GM19463 (cell line): Measurements from ENCODE around the gene BTBD1.
"Not testable (repeated sequence)": the region's sequence is repeated elsewhere in the genome, so short reads cannot be mapped to it uniquely, and the experiment has no call there.

ENCODE experiments used
- ATAC-seq: cut with Tn5 transposase; IDR thresholded peaks from one replicate; pipeline ENCODE4 v1.9.1; 2021; ENCODE audit warnings: mild to moderate bottlenecking, moderate library complexity; ENCODE audit not compliant: unreplicated experiment

The BTBD1 gene

DNA sequence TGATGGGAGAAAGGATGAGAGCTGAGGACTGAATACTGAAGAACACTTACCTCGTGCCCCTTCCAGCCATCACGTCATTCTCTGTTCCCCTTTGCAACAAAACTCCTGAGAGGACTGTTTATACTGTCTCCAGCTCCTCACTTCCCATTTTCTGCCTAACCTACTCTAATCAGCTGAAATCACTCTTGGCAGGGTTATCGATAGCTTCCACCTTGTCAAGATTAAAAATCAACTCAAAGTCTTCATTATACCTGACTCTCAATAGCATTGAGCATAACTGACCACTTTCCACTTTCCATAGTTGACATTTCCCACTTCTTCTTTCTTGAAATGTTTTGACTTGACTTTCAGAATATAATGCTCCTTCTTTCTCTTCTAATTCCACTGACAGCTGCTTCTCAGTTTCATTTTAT lies 4.3 kb downstream of the BTBD1 start:
- ATAC-seq: no peak

DNA sequence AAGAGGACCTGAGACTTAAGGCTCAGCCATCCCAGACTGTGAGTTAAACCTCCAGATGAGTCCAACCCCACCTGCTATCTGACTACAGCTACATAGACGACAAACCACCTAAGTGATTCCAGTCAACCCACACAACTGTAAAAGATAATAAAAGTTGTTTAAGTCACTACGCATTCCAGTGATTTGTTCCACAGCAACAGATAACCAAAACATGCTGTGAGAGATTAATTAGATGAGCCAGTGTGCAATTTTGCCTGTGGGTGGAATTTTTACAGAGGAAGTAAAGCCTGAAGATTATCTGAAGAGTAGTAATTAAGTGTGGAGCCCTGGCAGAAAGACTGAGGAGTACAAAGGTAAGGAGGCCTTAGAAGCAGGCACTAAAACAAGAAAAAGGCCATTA lies 5.4 kb downstream of the BTBD1 start:
- no peak for ATAC-seq

DNA sequence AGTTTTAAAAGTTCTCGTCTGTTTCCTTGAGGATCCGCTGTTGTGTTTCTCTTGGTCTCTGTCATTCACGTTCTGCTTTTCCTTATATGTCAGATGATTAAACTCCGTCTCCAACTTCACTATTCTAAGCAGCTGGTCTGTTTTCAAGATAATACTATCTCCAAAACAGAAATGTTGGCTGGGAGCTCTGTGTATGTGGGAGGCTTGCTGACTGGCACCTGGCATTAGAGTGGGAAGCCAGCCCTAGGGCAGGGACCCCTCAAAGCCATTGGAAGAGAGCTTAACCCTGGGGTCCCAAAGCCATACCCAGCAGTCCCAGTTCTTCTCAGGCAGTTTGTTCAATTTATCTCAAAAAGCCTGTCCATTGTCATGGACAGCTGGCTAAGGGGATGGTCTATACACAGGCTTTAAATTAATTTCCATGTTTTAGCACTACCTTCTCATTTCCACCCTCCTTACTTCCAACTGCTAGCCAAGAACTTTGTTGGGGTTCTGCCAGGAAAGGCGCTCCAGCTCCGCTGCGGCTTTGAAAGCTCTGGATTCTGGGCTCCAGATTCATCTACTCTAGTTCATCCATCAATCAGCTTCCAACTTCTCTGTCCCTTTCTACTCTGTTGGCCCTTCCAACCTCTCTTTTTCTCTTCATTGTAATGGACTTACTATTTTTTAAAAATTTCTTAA lies 9.2 kb downstream of the BTBD1 start:
- no peak for ATAC-seq

GRCh38 chr15:83057002-83057401 lies 10.1 kb downstream of the BTBD1 start:
- ATAC-seq: no peak

GRCh38 chr15:83053151-83053550 lies 13.9 kb downstream of the BTBD1 start:
- no peak for ATAC-seq

DNA sequence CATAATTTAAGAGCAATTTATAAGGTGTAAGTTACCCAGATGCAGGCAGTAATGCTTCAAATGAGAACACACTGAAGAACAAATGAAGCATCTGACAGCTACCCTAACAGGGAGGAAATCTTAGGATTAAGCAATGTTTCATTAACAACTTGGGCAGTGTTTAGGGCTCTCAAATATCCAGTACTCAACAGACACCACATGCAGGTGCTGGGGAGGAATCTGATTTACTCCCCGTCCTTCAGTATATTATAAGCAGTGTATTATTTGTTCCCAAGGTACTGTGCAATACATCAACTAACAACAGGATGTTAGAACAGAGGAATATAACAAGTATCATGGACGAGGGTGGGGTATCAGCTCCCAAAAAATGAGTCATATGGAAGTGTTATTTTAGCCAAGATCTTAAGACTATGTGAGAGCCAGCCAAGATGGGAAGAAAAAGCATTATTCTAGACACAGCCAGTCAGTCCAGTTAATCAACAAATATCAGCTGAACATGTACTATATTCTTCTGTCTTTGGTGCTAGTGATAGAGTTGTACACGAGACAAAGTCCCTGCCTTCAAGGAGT lies 20.4 kb downstream of the BTBD1 start:
- no peak for ATAC-seq

- ATAC-seq: no peak
Measured at GRCh38 chr15:83044156-83044555, 22.9 kb downstream of the BTBD1 start.

DNA sequence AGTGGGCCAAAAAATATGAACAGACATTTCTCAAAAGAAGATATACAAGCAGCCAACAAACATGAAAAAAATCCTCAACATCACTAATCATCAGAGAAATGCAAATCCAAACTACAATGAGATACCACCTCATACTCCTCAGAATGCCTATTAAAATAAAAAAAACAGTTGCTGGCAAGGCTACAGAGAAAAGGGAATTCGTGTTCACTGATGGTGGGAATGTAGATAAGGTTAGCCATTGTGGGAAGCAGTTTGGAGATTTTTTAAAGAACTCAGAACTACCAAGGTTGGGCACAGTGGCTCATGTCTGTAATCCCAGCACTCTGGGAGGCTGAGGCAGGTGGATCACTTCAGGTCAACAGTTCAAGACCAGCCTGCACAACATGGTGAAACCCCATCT lies 27.8 kb downstream of the BTBD1 start:
- ATAC-seq: no peak

GRCh38 chr15:83036253-83036652 lies 30.8 kb downstream of the BTBD1 start:
- no peak for ATAC-seq

DNA sequence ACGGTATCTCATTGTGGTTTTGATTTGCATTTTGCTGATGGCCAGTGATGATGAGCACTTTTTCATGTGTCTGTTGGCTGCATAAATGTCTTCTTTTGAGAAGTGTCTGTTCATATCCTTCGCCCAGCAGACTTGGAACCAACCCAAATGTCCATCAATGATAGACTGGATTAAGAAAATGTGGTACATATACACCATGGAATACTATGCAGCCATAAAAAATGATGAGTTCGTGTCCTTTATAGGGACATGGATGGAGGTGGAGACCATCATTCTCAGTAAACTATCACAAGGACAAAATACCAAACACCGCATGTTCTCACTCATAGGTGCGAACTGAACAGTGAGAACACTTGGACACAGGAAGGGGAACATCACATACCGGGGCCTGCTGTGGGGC lies 35.8 kb downstream of the BTBD1 start:
- ATAC-seq: not testable (repeated sequence)

DNA sequence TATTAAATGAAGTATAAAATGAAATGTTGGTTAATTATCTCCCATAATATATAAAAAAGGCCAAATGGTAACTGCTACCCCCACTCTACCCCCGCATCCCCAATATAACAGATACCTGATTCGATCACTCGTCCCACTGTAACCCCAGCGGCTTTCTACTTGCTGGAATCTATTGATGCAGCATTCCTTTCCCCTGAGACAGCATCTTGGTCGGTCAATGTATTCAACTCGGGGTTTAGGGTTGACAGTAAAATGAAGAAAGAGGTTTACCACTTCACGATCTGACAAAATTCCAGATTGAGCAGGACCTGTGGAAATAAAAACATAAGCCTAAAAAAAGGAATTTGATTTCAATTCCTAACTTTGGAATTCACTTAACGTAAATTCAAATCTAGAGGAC lies 37.0 kb downstream of the BTBD1 start:
- no peak for ATAC-seq

DNA sequence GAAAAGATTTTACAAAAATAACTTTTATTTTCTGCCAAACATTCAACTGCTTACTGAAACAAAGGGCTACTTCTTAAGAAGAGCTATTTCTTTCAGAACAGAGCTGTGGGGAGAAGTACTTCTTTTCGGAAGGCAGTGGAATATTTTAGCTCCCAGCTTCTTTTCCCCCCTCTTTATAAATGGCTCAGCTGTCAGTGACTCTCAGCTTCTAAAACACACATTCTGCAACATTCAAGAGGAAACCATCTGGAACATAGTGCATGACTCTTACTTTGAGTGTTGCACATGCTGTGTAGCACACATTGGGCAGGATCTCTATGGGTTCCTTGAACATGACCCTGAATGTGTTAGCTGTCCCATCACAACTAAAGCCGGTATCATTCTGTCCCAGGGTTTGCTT lies 48.6 kb downstream of the BTBD1 start:
- ATAC-seq: no peak

- no peak for ATAC-seq
Measured at GRCh38 chr15:83016906-83017305, 50.1 kb downstream of the BTBD1 start.

DNA sequence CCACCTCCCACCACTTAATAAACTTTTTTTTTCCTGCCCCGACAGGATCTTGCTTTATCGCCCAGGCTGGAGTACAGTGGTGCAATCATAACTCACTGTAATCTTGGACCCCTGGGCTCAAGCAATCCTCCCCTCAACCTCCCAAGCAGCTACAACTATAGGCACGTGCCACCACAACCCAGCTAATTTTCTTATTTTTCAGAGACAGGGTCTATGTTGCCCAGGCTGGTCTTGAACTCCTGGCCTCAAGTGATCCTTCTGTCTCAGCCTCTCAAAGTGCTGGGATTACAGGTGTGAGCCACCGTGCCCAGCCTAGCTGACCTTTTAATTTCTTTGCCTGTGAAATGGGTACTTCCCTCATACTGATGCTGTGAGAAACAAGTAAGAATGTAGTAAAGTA lies 51.7 kb downstream of the BTBD1 start:
- ATAC-seq: no peak

GRCh38 chr15:83014205-83014653 lies 52.8 kb downstream of the BTBD1 start:
- no peak for ATAC-seq

DNA sequence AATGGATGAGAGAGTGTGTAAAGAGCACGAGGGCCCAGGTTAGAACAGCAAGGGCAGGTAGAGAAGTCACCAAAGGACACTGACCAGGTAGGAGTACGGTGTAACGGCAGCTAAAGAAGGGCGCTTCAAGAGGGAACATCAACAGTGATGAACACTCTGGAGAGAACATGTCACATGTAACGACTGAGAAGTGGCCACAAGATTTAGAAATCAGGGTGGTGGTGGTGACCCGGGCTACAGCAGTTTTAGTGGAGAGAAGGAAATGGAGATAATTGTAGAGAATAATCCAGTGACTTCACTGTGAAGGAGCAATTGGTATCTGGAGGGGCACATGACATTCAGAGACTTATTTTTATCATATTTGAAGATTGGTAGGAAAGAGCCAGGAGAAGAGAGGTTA lies 54.4 kb downstream of the BTBD1 start:
- ATAC-seq: no peak

- ATAC-seq: no peak
Measured at GRCh38 chr15:83012076-83012426, 55.0 kb downstream of the BTBD1 start.

GRCh38 chr15:83011271-83012075 lies 55.6 kb downstream of the BTBD1 start, which contains the start of gene C15orf40:
C15orf40 (minus strand) TSS chr15:83011639; CDS start chr15:83011607, 32 bp downstream.
- peak; percentile 88 for ATAC-seq

DNA sequence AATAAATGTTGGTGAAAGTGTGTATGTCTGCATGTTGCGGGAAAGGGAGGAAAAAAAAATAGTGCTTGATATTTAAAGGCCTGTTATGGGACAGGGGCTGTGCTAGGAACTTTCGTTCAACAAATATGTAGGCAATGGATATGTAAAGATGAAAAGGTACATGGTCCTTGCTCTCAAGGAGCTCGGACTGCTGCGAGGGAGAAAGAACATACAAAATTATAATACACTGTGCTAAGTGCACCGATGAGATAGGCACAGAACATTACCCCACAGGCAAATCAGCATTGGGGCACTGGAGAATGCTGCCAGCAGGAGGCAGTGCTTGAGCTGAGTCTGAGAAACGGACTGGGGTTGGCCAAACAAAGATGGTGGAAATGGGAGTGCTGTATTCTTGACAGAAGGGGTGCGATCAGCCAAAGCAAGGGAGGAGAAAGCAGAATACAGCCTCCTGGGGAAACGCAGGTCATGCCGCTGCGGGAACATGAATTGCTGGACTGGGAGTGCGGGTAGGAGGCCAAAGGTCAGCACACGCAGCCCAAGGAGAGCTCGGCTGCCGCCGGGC lies 56.3 kb downstream of the BTBD1 start:
- ATAC-seq: peak; percentile 47

DNA sequence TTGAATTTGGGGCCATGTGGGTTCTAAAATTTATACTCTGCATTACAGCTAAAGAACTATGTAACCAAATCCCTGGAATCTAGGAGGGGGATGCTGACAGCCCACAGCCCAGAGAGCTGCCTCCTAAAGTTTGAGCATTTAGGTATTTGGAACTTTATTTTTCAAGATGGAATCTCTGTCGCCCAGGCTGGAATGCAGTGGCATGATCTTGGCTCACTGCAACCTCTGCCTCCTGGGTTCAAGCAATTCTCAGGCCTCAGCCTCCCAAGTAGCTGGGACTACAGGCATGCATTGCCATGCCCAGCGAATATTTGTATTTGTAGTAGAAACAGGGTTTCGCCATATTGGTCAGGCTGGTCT lies 66.4 kb downstream of the BTBD1 start:
- ATAC-seq: not testable (repeated sequence)

DNA sequence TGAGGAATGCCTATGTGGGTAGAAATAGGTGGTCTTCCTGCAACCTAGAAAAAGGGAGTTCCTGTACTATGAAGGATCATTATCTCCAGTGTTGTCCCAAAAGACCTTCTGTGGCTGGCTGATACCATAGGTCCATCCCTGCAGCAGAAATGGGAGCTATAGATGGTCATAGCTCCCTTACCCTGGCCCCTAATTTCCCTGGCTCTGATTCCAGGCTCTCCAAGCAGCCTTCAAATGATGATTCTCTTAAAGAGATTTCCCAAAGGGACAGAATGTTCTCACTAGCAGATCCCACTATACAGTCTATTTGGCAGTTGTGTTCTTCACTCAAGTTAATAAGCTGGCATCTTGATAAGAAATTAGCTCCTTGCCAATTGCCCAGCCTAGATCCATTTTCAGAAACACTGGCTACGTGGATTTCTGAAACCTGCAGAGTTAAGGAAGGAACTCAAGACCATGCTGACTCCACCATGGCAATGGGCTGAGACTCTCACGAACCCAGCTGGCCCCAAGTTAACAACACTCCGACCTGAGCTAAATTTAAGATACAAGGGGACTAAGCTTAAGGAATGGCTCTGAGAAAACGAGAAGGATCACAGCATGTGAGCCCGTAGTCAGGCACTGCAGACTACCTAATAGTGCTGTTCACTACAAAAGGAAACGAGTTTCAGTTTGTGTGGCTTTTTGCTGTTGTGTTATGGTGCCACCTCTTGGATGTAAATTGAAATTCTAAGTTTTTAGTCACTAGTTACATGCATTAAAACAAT lies 67.0 kb downstream of the BTBD1 start:
- peak; percentile 73 for ATAC-seq
